Measurements from ENCODE around the gene ATP10A.
A peak's percentile ranks its signal among the peaks of the same experiment; 100 is the strongest.

ATP10A gene

DNA sequence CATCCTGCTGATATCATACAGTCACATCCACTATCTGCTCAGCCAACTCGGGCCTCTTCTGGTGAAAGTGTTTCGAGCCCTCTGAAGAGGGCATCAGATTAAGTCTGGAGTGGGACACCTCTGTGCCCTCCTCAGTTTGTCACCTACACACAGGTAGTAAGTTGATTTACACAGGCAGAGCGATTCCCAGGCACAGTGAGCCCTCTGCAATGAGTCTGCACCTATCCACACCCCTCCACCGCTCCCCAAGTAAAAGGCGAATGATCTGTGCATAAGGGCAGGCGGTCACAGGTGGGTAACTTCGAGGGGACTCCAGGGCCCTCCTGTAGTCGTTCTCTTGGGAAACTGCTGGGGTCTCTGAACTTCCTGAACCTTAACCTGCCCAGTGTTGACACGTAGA, 152.0 kb downstream of the ATP10A start:
- no peaks in the 10 kb centered on the region for H3K27me3 ChIP-seq (ENCODE audit: control insufficient read depth in 3 of 3, insufficient read depth in 3 of 3, low read depth in 1 of 3, low read length in 3 of 3)
- H2AFZ ChIP-seq (ENCODE audit: low read length): no peak overlapping the region
- H3K36me3 ChIP-seq (replicated peaks in 1 of 2; ENCODE audit: control insufficient read depth in 2 of 2, insufficient read depth in 2 of 2, low read length in 2 of 2): no peaks in the 10 kb centered on the region
- no peak overlapping the region for H3K4ac ChIP-seq (ENCODE audit: low read length)
- WGBS, 2 donors (ENCODE audit: extremely low coverage in 2 of 2, insufficient read length in 2 of 2, insufficient replicate concordance in 1 of 2): no CpG with 5 or more reads among the region's 9 CpGs
- no peak overlapping the region for H3K27ac ChIP-seq (replicated peaks; ENCODE audit: low read length)
- no peaks in the 10 kb centered on the region for H3K9me3 ChIP-seq (replicated peaks in 1 of 2; ENCODE audit: control insufficient read depth in 2 of 2, insufficient read depth in 1 of 2, low read depth in 1 of 2, low read length in 2 of 2)
- H2BK120ac ChIP-seq (ENCODE audit: low read depth, low read length): no peak overlapping the region
- no peak overlapping the region for H2BK15ac ChIP-seq (ENCODE audit: low read length)
- no peak overlapping the region for H2AK5ac ChIP-seq (ENCODE audit: low read depth, low read length)
- no peak overlapping the region for H4K91ac ChIP-seq (ENCODE audit: low read depth, low read length, poor library complexity)
- no peak overlapping the region for H3K23ac ChIP-seq (ENCODE audit: low read depth, low read length, poor library complexity)
- H4K8ac ChIP-seq (ENCODE audit: low read depth, low read length): no peak overlapping the region
- peaks cover 0 to 1% of the 10 kb centered on the region in 2 donors for H3K4me1 ChIP-seq (ENCODE audit: control insufficient read depth in 2 of 2, insufficient read depth in 1 of 2, low read depth in 1 of 2, low read length in 2 of 2)
- H3K4me3 ChIP-seq (ENCODE audit: low read length in 2 of 2): no peak overlapping the region
- H2BK12ac ChIP-seq (ENCODE audit: low read length): no peak overlapping the region
- no peak overlapping the region for H2BK5ac ChIP-seq (ENCODE audit: low read length)
- H3K9ac ChIP-seq (ENCODE audit: low read depth, low read length, poor library complexity): no peak overlapping the region
- H3K79me1 ChIP-seq (ENCODE audit: low read depth, low read length): no peaks in the 10 kb centered on the region
- DNase-seq (ENCODE audit: low spot score): no peak
- no peak overlapping the region for H3K4me2 ChIP-seq (ENCODE audit: insufficient read depth, low read length, poor library complexity, severe bottlenecking)
- no peak overlapping the region for H3K14ac ChIP-seq (ENCODE audit: low read length)
- peak overlapping the region; percentile 9 for H3K18ac ChIP-seq (ENCODE audit: low read length)

DNA sequence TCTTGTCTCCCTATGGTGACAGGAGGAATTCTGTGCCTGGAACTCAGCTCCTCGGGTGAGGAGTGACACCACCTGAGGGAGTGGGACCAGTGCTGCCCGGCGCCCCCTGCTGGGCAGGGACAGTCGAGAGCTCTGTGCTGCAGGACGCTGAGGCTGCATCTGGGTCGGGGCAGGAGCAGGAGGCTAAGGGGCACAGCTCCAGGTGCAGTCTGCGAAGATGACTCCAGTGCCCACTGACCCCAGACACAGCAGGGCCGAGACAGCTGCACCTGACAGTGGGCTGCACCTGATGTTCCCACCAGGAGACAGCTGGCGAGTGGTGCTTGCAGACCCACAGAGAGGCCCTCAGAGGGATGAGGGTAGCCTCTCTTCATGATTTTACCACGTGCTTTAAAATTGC, 152.9 kb downstream of the ATP10A start:
- H3K4me3 ChIP-seq (ENCODE audit: low read length in 2 of 2): no peak overlapping the region

DNA sequence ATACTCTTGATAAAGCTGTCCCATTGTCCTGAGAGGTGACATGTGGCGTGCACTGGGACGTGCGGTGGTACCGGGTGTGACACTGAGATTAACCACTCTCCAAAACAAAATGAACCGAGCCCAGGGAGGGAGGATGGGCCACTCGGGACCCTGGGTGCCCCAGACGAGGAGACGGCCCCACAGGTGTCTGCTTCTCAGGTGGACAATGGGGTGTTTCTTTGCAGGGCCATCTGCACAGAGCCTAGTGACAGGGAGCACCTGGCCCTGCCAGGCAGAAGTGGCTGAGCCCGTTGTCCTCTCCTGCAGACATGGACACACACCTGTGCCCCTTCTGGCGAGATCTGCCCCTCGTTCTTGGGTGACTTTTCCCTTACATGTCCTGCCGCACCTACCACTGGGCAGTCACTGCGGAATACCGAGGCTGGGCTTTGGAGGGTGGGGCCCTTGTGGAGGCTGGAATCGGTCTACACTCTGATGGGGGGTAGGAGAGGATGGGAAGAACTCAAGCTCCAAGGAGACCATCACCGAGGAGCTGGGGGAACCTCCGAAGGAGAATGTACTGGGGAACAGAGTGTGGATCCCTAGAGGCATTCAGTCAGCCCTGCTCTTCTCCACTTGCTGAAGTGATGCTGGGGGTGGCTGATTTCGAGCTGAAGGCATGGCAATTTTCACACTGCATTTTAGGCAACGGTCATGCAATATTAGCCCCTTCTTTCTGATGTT, 153.5 kb downstream of the ATP10A start:
- H3K23ac ChIP-seq (ENCODE audit: low read depth, low read length, poor library complexity): peak overlapping the region; percentile 44
- no peak overlapping the region for H4K91ac ChIP-seq (ENCODE audit: low read depth, low read length, poor library complexity)
- peak overlapping the region; percentile 89 for H4K8ac ChIP-seq (ENCODE audit: low read depth, low read length)
- peak overlapping the region; percentile 5 for H2AK5ac ChIP-seq (ENCODE audit: low read depth, low read length)
- H3K36me3 ChIP-seq (replicated peaks in 1 of 2; ENCODE audit: control insufficient read depth in 2 of 2, insufficient read depth in 2 of 2, low read length in 2 of 2): no peaks in the 10 kb centered on the region
- H3K9ac ChIP-seq (ENCODE audit: low read depth, low read length, poor library complexity): no peak overlapping the region
- no peak overlapping the region for H2BK5ac ChIP-seq (ENCODE audit: low read length)
- WGBS, 2 donors (ENCODE audit: extremely low coverage in 2 of 2, insufficient read length in 2 of 2, insufficient replicate concordance in 1 of 2): no CpG with 5 or more reads among the region's 19 CpGs
- peak overlapping the region; percentile 51 for H3K14ac ChIP-seq (ENCODE audit: low read length)
- H3K27me3 ChIP-seq (ENCODE audit: control insufficient read depth in 3 of 3, insufficient read depth in 3 of 3, low read depth in 1 of 3, low read length in 3 of 3): no peaks in the 10 kb centered on the region
- H3K18ac ChIP-seq (ENCODE audit: low read length): peak overlapping the region; percentile 57
- H3K4me2 ChIP-seq (ENCODE audit: insufficient read depth, low read length, poor library complexity, severe bottlenecking): no peak overlapping the region
- H3K4ac ChIP-seq (ENCODE audit: low read length): no peak overlapping the region
- no peaks in the 10 kb centered on the region for H3K9me3 ChIP-seq (replicated peaks in 1 of 2; ENCODE audit: control insufficient read depth in 2 of 2, insufficient read depth in 1 of 2, low read depth in 1 of 2, low read length in 2 of 2)
- peak overlapping the region; percentile 45 for H2BK15ac ChIP-seq (ENCODE audit: low read length)
- H3K79me1 ChIP-seq (ENCODE audit: low read depth, low read length): no peaks in the 10 kb centered on the region
- H3K4me1 ChIP-seq (ENCODE audit: control insufficient read depth in 2 of 2, insufficient read depth in 1 of 2, low read depth in 1 of 2, low read length in 2 of 2): peaks cover 0 to 1% of the 10 kb centered on the region in 2 donors
- no peak overlapping the region for H3K27ac ChIP-seq (replicated peaks; ENCODE audit: low read length)
- H2AFZ ChIP-seq (ENCODE audit: low read length): no peak overlapping the region
- H3K4me3 ChIP-seq (ENCODE audit: low read length in 2 of 2): no peak overlapping the region
- no peak for DNase-seq (ENCODE audit: low spot score)
- no peak overlapping the region for H2BK12ac ChIP-seq (ENCODE audit: low read length)
- H2BK120ac ChIP-seq (ENCODE audit: low read depth, low read length): no peak overlapping the region

More for the DNA sequence above, 152.9 kb downstream of the ATP10A start:
- H3K18ac ChIP-seq (ENCODE audit: low read length): no peak overlapping the region
- H3K9me3 ChIP-seq (replicated peaks in 1 of 2; ENCODE audit: control insufficient read depth in 2 of 2, insufficient read depth in 1 of 2, low read depth in 1 of 2, low read length in 2 of 2): no peaks in the 10 kb centered on the region
- no peak overlapping the region for H3K27ac ChIP-seq (replicated peaks; ENCODE audit: low read length)
- no peak overlapping the region for H2BK5ac ChIP-seq (ENCODE audit: low read length)
- H2BK15ac ChIP-seq (ENCODE audit: low read length): no peak overlapping the region
- H4K91ac ChIP-seq (ENCODE audit: low read depth, low read length, poor library complexity): no peak overlapping the region
- no peaks in the 10 kb centered on the region for H3K27me3 ChIP-seq (ENCODE audit: control insufficient read depth in 3 of 3, insufficient read depth in 3 of 3, low read depth in 1 of 3, low read length in 3 of 3)
- H3K4ac ChIP-seq (ENCODE audit: low read length): no peak overlapping the region
- no peak overlapping the region for H3K9ac ChIP-seq (ENCODE audit: low read depth, low read length, poor library complexity)
- DNase-seq (ENCODE audit: low spot score): peak; percentile 30
- WGBS, 2 donors (ENCODE audit: extremely low coverage in 2 of 2, insufficient read length in 2 of 2, insufficient replicate concordance in 1 of 2): no CpG with 5 or more reads among the region's 10 CpGs
- H2BK12ac ChIP-seq (ENCODE audit: low read length): peak overlapping the region; percentile 59
- H2AFZ ChIP-seq (ENCODE audit: low read length): no peak overlapping the region
- H3K4me2 ChIP-seq (ENCODE audit: insufficient read depth, low read length, poor library complexity, severe bottlenecking): no peak overlapping the region
- no peaks in the 10 kb centered on the region for H3K36me3 ChIP-seq (replicated peaks in 1 of 2; ENCODE audit: control insufficient read depth in 2 of 2, insufficient read depth in 2 of 2, low read length in 2 of 2)
- no peak overlapping the region for H2AK5ac ChIP-seq (ENCODE audit: low read depth, low read length)
- no peaks in the 10 kb centered on the region for H3K79me1 ChIP-seq (ENCODE audit: low read depth, low read length)
- H3K23ac ChIP-seq (ENCODE audit: low read depth, low read length, poor library complexity): peak overlapping the region; percentile 49
- H3K14ac ChIP-seq (ENCODE audit: low read length): no peak overlapping the region
- H2BK120ac ChIP-seq (ENCODE audit: low read depth, low read length): no peak overlapping the region
- peaks cover 0 to 1% of the 10 kb centered on the region in 2 donors for H3K4me1 ChIP-seq (ENCODE audit: control insufficient read depth in 2 of 2, insufficient read depth in 1 of 2, low read depth in 1 of 2, low read length in 2 of 2)
- no peak overlapping the region for H4K8ac ChIP-seq (ENCODE audit: low read depth, low read length)

DNA sequence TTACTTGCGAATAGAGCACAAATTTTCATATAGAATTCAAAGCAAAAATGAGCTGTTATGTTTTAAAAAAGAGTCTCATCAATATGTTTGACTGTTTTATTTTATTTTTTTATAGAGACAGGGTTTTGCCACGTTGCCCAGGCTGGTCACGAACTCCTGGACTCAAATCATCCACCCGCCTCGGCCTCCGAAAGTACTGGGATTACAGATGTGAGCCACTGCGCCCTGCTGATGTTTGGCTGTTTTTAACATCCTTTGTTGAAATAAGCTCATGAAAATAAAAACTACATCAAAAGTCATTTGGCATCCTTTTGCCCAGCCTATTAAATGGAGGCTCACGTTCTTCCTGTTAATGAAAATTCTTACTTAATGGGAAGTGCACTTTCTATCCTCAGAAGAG, 154.7 kb downstream of the ATP10A start:
- H3K23ac ChIP-seq (ENCODE audit: low read depth, low read length, poor library complexity): no peak overlapping the region
- no CpG with 5 or more reads among the region's 8 CpGs for WGBS, 2 donors (ENCODE audit: extremely low coverage in 2 of 2, insufficient read length in 2 of 2, insufficient replicate concordance in 1 of 2)
- H3K4me1 ChIP-seq (ENCODE audit: control insufficient read depth in 2 of 2, insufficient read depth in 1 of 2, low read depth in 1 of 2, low read length in 2 of 2): peaks cover 0 to 1% of the 10 kb centered on the region in 2 donors
- no peak overlapping the region for H2BK12ac ChIP-seq (ENCODE audit: low read length)
- DNase-seq (ENCODE audit: low spot score): no peak
- H3K4me2 ChIP-seq (ENCODE audit: insufficient read depth, low read length, poor library complexity, severe bottlenecking): no peak overlapping the region
- no peaks in the 10 kb centered on the region for H3K79me1 ChIP-seq (ENCODE audit: low read depth, low read length)
- H4K91ac ChIP-seq (ENCODE audit: low read depth, low read length, poor library complexity): no peak overlapping the region
- H3K4me3 ChIP-seq (ENCODE audit: low read length in 2 of 2): no peak overlapping the region
- no peaks in the 10 kb centered on the region for H3K36me3 ChIP-seq (replicated peaks in 1 of 2; ENCODE audit: control insufficient read depth in 2 of 2, insufficient read depth in 2 of 2, low read length in 2 of 2)
- no peak overlapping the region for H3K14ac ChIP-seq (ENCODE audit: low read length)
- H3K18ac ChIP-seq (ENCODE audit: low read length): no peak overlapping the region
- no peak overlapping the region for H2BK15ac ChIP-seq (ENCODE audit: low read length)
- H3K9me3 ChIP-seq (replicated peaks in 1 of 2; ENCODE audit: control insufficient read depth in 2 of 2, insufficient read depth in 1 of 2, low read depth in 1 of 2, low read length in 2 of 2): no peaks in the 10 kb centered on the region
- H2BK5ac ChIP-seq (ENCODE audit: low read length): no peak overlapping the region
- no peak overlapping the region for H2BK120ac ChIP-seq (ENCODE audit: low read depth, low read length)
- no peak overlapping the region for H3K4ac ChIP-seq (ENCODE audit: low read length)
- no peak overlapping the region for H4K8ac ChIP-seq (ENCODE audit: low read depth, low read length)
- H2AK5ac ChIP-seq (ENCODE audit: low read depth, low read length): no peak overlapping the region
- H3K27me3 ChIP-seq (ENCODE audit: control insufficient read depth in 3 of 3, insufficient read depth in 3 of 3, low read depth in 1 of 3, low read length in 3 of 3): no peaks in the 10 kb centered on the region
- no peak overlapping the region for H3K27ac ChIP-seq (replicated peaks; ENCODE audit: low read length)
- H2AFZ ChIP-seq (ENCODE audit: low read length): no peak overlapping the region
- no peak overlapping the region for H3K9ac ChIP-seq (ENCODE audit: low read depth, low read length, poor library complexity)
